MCF 10A (cell line): ENCODE measurements around the gene TRIM26. TPM values are rescaled to one million over a fixed set of nuclear protein-coding genes. Genes with fewer than 3 reads are reported as not detected.
"Not testable (repeated sequence)": the region's sequence is repeated elsewhere in the genome, so short reads cannot be mapped to it uniquely, and the experiment has no call there.

Experiments used
- BruUV-seq: library from RNA; stranded (reverse); fragments of 400-500 nt; replicated peaks from 2 replicates; lab custom pipeline; 2021; lab: Mats Ljungman, UMichigan
- CTCF ChIA-PET: fragments of 300-600 bp; sonication (Branson Sonifier 250); formaldehyde crosslinking; extraction: SDS; loops from one replicate; lab custom pipeline; 2021; ENCODE audit warnings: antibody characterized with exemption, inconsistent platforms; lab: Yijun Ruan, JAX
- POLR2A ChIA-PET: fragments of 300-600, 350-650 bp; sonication (Branson Sonifier 250); formaldehyde crosslinking; extraction: SDS; loops from one replicate; lab custom pipeline; 2020; ENCODE audit warnings: antibody characterized with exemption, inconsistent platforms; lab: Yijun Ruan, JAX
- DNase-seq: peaks from one replicate; pipeline ENCODE4 v3.0.0-alpha.2; 2018; ENCODE audit not compliant: unreplicated experiment
- H3K27ac Mint-ChIP-seq: one replicate; pipeline ENCODE4 v1.8.0; 2022; ENCODE audit warnings: mild to moderate bottlenecking, low read depth, mixed read lengths; ENCODE audit not compliant: unreplicated experiment
- H3K27me3 Mint-ChIP-seq: one replicate; pipeline ENCODE4 v1.8.0; 2022; ENCODE audit warnings: mixed read lengths; ENCODE audit not compliant: insufficient read depth, unreplicated experiment
- H3K36me3 Mint-ChIP-seq: one replicate; pipeline ENCODE4 v1.8.0; 2022; ENCODE audit warnings: mild to moderate bottlenecking, moderate library complexity, mixed read lengths; ENCODE audit not compliant: insufficient read depth, unreplicated experiment
- H3K4me1 Mint-ChIP-seq: one replicate; pipeline ENCODE4 v1.8.0; 2022; ENCODE audit warnings: mixed read lengths; ENCODE audit not compliant: insufficient read depth, unreplicated experiment
- H3K4me3 Mint-ChIP-seq: one replicate; pipeline ENCODE4 v1.8.0; 2022; ENCODE audit warnings: mild to moderate bottlenecking, moderate library complexity, mixed read lengths; ENCODE audit not compliant: unreplicated experiment
- H3K9me3 Mint-ChIP-seq: one replicate; pipeline ENCODE4 v1.8.0; 2022; ENCODE audit warnings: mixed read lengths; ENCODE audit not compliant: unreplicated experiment
- CTCF ChIP-seq: fragments of 200-600 bp; IDR thresholded peaks from one replicate; pipeline ENCODE4 v1.8.0; 2022; ENCODE audit warnings: antibody characterized with exemption, mild to moderate bottlenecking; ENCODE audit not compliant: unreplicated experiment
- intact Hi-C: fragments of 100-400 bp; cut with micrococcal nuclease; formaldehyde crosslinking; loops from 2 replicates; pipeline ENCODE4 v1.14.1; 2022
- total RNA-seq: library from RNA; stranded (reverse); gene quantifications from 2 replicates; pipeline ENCODE4 v1.2.3, GENCODE V29; 2022

TRIM26 gene
- total RNA-seq, 1 experiment from 2014 or later, result 60.6 TPM

- no peak for TF ChIP-seq CTCF
- BruUV-seq, result no TSS peak
Observed at GRCh38 chr6:30258204-30258603, 45.0 kb upstream of the TRIM26 start.

GRCh38 chr6:30252417-30252816 lies 39.2 kb upstream of the TRIM26 start:
- H3K27ac Mint-ChIP-seq, CTCF ChIA-PET, H3K4me1 Mint-ChIP-seq, BruUV-seq, H3K9me3 Mint-ChIP-seq, POLR2A ChIA-PET, H3K36me3 Mint-ChIP-seq, intact Hi-C loops, DNase-seq, H3K4me3 Mint-ChIP-seq: not testable (repeated sequence)
- peaks cover 33% of the 10 kb centered on the region for H3K27me3 Mint-ChIP-seq

More at GRCh38 chr6:30258204-30258603, 45.0 kb upstream of the TRIM26 start:
- intact Hi-C loops, result no loop called here
- Mint-ChIP-seq H3K36me3 (no peaks in the 10 kb centered on the region), H3K4me1 (no peaks in the 10 kb centered on the region), H3K27ac (no peak overlapping the region), H3K4me3 (no peak overlapping the region), H3K27me3 (peaks cover 22% of the 10 kb centered on the region), H3K9me3 (no peaks in the 10 kb centered on the region)
- no peak for DNase-seq
- ChIA-PET CTCF (no interaction called here), POLR2A (interaction anchor here (1.4 to 1.7 kb wide), 2 partner anchors 39 to 44 kb away, joined by 3 to 6 read pairs; partner anchors contain the start of gene TRIM26)

GRCh38 chr6:30244560-30244959 lies 31.4 kb upstream of the TRIM26 start:
- intact Hi-C loops, result no loop called here
- no TSS peak for BruUV-seq
- peaks cover 30% of the 10 kb centered on the region for H3K27me3 Mint-ChIP-seq
- TF ChIP-seq CTCF, result no peak
- peaks cover 7% of the 10 kb centered on the region for H3K9me3 Mint-ChIP-seq
- ChIA-PET POLR2A (no interaction called here), CTCF (interaction anchor here (0.6 kb wide), 1 partner anchor 223 kb away, joined by 3 read pairs; no protein-coding TSS in a partner anchor)
- H3K27ac Mint-ChIP-seq, result no peak overlapping the region
- no peaks in the 10 kb centered on the region for H3K4me1 Mint-ChIP-seq
- DNase-seq, result no peak
- H3K4me3 Mint-ChIP-seq, result no peak overlapping the region
- H3K36me3 Mint-ChIP-seq, result no peaks in the 10 kb centered on the region

- intact Hi-C loops, result no loop called here
- ChIA-PET CTCF (interaction anchor here (0.6 to 1.5 kb wide), 9 partner anchors 10 to 1527 kb away, joined by 3 to 6 read pairs (median 3); no protein-coding TSS in a partner anchor), POLR2A (interaction anchor here (0.7 to 2.0 kb wide), 4 partner anchors 14 to 88 kb away, joined by 3 to 5 read pairs (median 4); no protein-coding TSS in a partner anchor)
- TF ChIP-seq CTCF, result peak; percentile 22
- Mint-ChIP-seq H3K4me3 (no peak overlapping the region), H3K9me3 (no peaks in the 10 kb centered on the region), H3K36me3 (no peaks in the 10 kb centered on the region), H3K27me3 (peaks cover 38% of the 10 kb centered on the region), H3K27ac (no peak overlapping the region), H3K4me1 (peaks cover 10% of the 10 kb centered on the region)
- DNase-seq, result peak; percentile 43
- BruUV-seq, result no TSS peak
Observed at GRCh38 chr6:30238178-30238795, 25.1 kb upstream of the TRIM26 start.
